CD14-positive monocyte (primary cell): ENCODE results near the gene GABARAPL1. TPM values are rescaled to one million over a fixed set of nuclear protein-coding genes. Genes with fewer than 3 reads are reported as not detected.

Source experiments
- DNase-seq, 3 donors: peaks; one replicate each; pipeline ENCODE4 v3.0.0-alpha.2; 2011 to 2022
- H2AFZ ChIP-seq: 2 replicates; pipeline ENCODE4 v1.6.0; 2012; ENCODE audit warnings: mild to moderate bottlenecking, low read depth, low read length, inconsistent platforms; ENCODE audit not compliant: insufficient read depth, poor library complexity, severe bottlenecking
- H3K27ac ChIP-seq, 2 donors: 1 replicate in 1 of 2; 2 replicates in 1 of 2; pipeline ENCODE4 v1.5.1; 2012 to 2013; ENCODE audit warnings: low read length in 2 of 2, control low read depth in 1 of 2, inconsistent platforms in 1 of 2, low read depth in 1 of 2, mild to moderate bottlenecking in 1 of 2
- H3K27me3 ChIP-seq, 2 donors: one replicate each; pipeline versions ENCODE4 v1.6.0 to v1.6.1; 2011 to 2013; ENCODE audit warnings: low read length in 2 of 2; ENCODE audit not compliant: control insufficient read depth in 2 of 2, insufficient read depth in 2 of 2
- H3K36me3 ChIP-seq, 2 donors: replicated peaks in 1 of 2; 1 replicate in 1 of 2; 2 replicates in 1 of 2; pipeline versions ENCODE4 v1.5.1 to v1.6.1; 2012 to 2013; ENCODE audit warnings: low read length in 2 of 2, control low read depth in 1 of 2, inconsistent platforms in 1 of 2, mild to moderate bottlenecking in 1 of 2; ENCODE audit not compliant: insufficient read depth in 2 of 2, control insufficient read depth in 1 of 2
- H3K4me1 ChIP-seq, 2 donors: 1 replicate in 1 of 2; 2 replicates in 1 of 2; pipeline versions ENCODE4 v1.5.1 to v1.6.1; 2012 to 2013; ENCODE audit warnings: low read length in 2 of 2, control low read depth in 1 of 2, inconsistent platforms in 1 of 2, mild to moderate bottlenecking in 1 of 2, moderate library complexity in 1 of 2; ENCODE audit not compliant: insufficient read depth in 2 of 2, control insufficient read depth in 1 of 2
- H3K4me2 ChIP-seq: replicated peaks from 2 replicates; pipeline ENCODE3; 2012; ENCODE audit warnings: low read length, moderate library complexity, mild to moderate bottlenecking; ENCODE audit not compliant: poor library complexity, severe bottlenecking; ENCODE audit errors: extremely low read depth
- H3K4me3 ChIP-seq, 3 experiments: fragments of 200-600 bp in 1 of 3; sonication (generic) in 1 of 3; replicated peaks in 1 of 3; 1 replicate in 2 of 3; 2 replicates in 1 of 3; pipeline ENCODE4 v1.5.1; 2011 to 2013; ENCODE audit warnings: low read length in 3 of 3, mild to moderate bottlenecking in 3 of 3, control low read depth in 2 of 3, low read depth in 2 of 3, inconsistent platforms in 1 of 3, moderate library complexity in 1 of 3
- H3K79me2 ChIP-seq: 2 replicates; pipeline ENCODE4 v1.6.0; 2012; ENCODE audit warnings: mild to moderate bottlenecking, control low read depth, inconsistent platforms, low read length, moderate library complexity; ENCODE audit not compliant: insufficient read depth
- H3K9ac ChIP-seq: 2 replicates; pipeline ENCODE4 v1.6.0; 2017; ENCODE audit warnings: low read length, mild to moderate bottlenecking; ENCODE audit not compliant: insufficient read depth, poor library complexity, severe bottlenecking
- H3K9me3 ChIP-seq, 2 donors: replicated peaks in 1 of 2; 1 replicate in 1 of 2; 2 replicates in 1 of 2; pipeline versions ENCODE4 v1.5.1 to v1.6.1; 2012 to 2013; ENCODE audit warnings: low read length in 2 of 2, control low read depth in 1 of 2; ENCODE audit not compliant: control insufficient read depth in 1 of 2, insufficient read depth in 1 of 2
- H4K20me1 ChIP-seq: 2 replicates; pipeline ENCODE4 v1.6.0; 2012; ENCODE audit warnings: mild to moderate bottlenecking, low read length, control low read depth, moderate library complexity; ENCODE audit not compliant: insufficient read depth
- H3K27ac Mint-ChIP-seq, 7 donors: one replicate each; pipeline ENCODE4 v1.8.0; 2020; ENCODE audit warnings: mild to moderate bottlenecking in 7 of 7, mixed read lengths in 7 of 7, moderate library complexity in 6 of 7, inconsistent platforms in 2 of 7
- H3K27me3 Mint-ChIP-seq, 3 donors: one replicate each; pipeline ENCODE4 v1.8.0; 2021 to 2022; ENCODE audit warnings: low read depth in 3 of 3, mild to moderate bottlenecking in 3 of 3, mixed read lengths in 3 of 3, moderate library complexity in 3 of 3, inconsistent platforms in 1 of 3
- H3K36me3 Mint-ChIP-seq, 2 donors: one replicate each; pipeline ENCODE4 v1.8.0; 2020; ENCODE audit warnings: mixed read lengths in 2 of 2, inconsistent platforms in 1 of 2, mild to moderate bottlenecking in 1 of 2
- H3K4me1 Mint-ChIP-seq: one replicate; pipeline ENCODE4 v1.8.0; 2020; ENCODE audit warnings: mild to moderate bottlenecking, mixed read lengths
- H3K4me3 Mint-ChIP-seq, 2 donors: one replicate each; pipeline ENCODE4 v1.8.0; 2020; ENCODE audit warnings: mild to moderate bottlenecking in 2 of 2, mixed read lengths in 2 of 2, moderate library complexity in 1 of 2
- H3K9me3 Mint-ChIP-seq, 7 donors: one replicate each; pipeline ENCODE4 v1.8.0; 2020 to 2022; ENCODE audit warnings: mixed read lengths in 7 of 7, mild to moderate bottlenecking in 6 of 7, moderate library complexity in 6 of 7, inconsistent platforms in 2 of 7
- CTCF ChIP-seq: fragments of 200-600 bp; IDR thresholded peaks from one replicate; pipeline ENCODE4 v1.8.0; 2022; ENCODE audit warnings: antibody characterized with exemption, mild to moderate bottlenecking
- WGBS: methylation state at CpG from one replicate; pipeline ENCODE4 v1.1.5; 2013; ENCODE audit warnings: missing lambda C conversion rate; ENCODE audit not compliant: insufficient coverage; 5-methylcytosine and 5-hydroxymethylcytosine counted together
- intact Hi-C, 2 donors: fragments of 100-400 bp; cut with micrococcal nuclease; formaldehyde crosslinking; loops; one replicate each; pipeline versions ENCODE4 v1.15.0 to v1.15.1; 2023
- polyA plus RNA-seq, 3 donors: library from polyadenylated mRNA; depleted of rRNA in 1 of 3; unstranded in 2 of 3; stranded (reverse) in 1 of 3; fragments of 300-500 nt in 2 of 3; fragments of >200 nt in 1 of 3; fragmentation: Illumina TruSeq in 2 of 3; gene quantifications; 1 replicate in 2 of 3; 2 replicates in 1 of 3; pipeline ENCODE4 v1.2.3, GENCODE V29; 2012 to 2021

The GABARAPL1 gene
- polyA plus RNA-seq, 3 donors, result 13.1 to 291 (median 15.5) TPM

DNA sequence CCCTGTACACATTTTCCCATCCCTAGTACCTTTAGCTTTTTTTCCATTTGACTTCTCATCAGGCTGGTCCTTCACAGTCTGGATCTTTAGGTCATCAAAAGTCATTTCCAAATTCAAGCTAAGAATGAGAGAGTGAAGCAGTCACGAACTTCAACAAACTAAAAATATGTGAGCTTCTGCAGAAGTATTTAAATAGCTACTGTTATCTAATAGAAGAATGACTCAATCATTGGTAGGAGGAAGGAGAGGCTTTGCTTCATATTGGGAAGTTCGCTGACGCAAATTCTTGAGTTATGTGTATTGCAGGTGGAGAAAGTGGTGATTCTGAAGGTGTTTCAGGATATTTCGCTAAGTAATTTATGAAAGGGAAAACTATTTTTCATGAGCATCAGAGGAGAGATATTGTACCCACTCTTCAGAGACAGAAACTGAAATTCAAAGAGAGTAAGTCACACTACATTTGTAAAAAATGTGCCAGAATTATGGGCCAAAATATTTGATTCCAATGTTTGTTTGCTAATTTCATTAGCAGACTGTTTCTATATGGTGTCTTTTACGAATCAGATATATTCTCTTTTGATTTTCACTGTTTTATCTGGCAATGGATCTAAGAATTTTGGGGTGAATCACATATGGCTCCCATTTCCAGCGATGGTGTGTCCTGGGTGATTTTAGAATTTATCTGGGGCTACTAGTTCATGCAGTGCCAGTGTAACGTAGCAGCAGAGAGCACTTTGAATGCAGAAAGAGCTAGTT is 40.5 kb upstream of the GABARAPL1 start, which contains the start of gene OLR1:
Gene OLR1 (minus strand): TSS at position 160 of the 756 bp plus-strand sequence. CDS start 55 bp downstream, at position 105.
- H3K27ac Mint-ChIP-seq, result peak within 1 kb of the TSS; percentile 54 to 86 (median 78)
- Histone ChIP-seq H3K79me2 (no peaks in the 10 kb centered on the region), H3K9ac (no peak within 1 kb of the TSS), H4K20me1 (no peaks in the 10 kb centered on the region), H3K4me1 (peaks cover 34 to 36% of the 10 kb centered on the region in 2 donors), H3K27ac (peak within 1 kb of the TSS in 1 of 2 donors; percentile 64), H3K4me3 (peak within 1 kb of the TSS in 2 of 3 experiments; percentile 27 to 58), H3K4me2 (peak within 1 kb of the TSS; percentile 52), H3K9me3 (no peaks in the 10 kb centered on the region), H3K36me3 (no peaks in the 10 kb centered on the region), H2AFZ (no peak within 1 kb of the TSS), H3K27me3 (no peaks in the 10 kb centered on the region)
- no peak for TF ChIP-seq CTCF
- intact Hi-C loops, result loop anchor here in 1 of 2 donors (2.0 kb wide), 1 partner anchor 15 kb away; no protein-coding TSS in a partner anchor
- no peaks in the 10 kb centered on the region for H3K27me3 Mint-ChIP-seq
- DNase-seq, result peak; percentile 50 to 92 (median 91)
- H3K36me3 Mint-ChIP-seq, result no peaks in the 10 kb centered on the region
- H3K4me3 Mint-ChIP-seq, result peak within 1 kb of the TSS; percentile 44 to 65
- WGBS, result 100% methylated on average over 1 of the region's 7 CpGs
- peaks cover 37% of the 10 kb centered on the region for H3K4me1 Mint-ChIP-seq
- H3K9me3 Mint-ChIP-seq, result peaks cover 0 to 2% (median 0%) of the 10 kb centered on the region in 7 donors

DNA sequence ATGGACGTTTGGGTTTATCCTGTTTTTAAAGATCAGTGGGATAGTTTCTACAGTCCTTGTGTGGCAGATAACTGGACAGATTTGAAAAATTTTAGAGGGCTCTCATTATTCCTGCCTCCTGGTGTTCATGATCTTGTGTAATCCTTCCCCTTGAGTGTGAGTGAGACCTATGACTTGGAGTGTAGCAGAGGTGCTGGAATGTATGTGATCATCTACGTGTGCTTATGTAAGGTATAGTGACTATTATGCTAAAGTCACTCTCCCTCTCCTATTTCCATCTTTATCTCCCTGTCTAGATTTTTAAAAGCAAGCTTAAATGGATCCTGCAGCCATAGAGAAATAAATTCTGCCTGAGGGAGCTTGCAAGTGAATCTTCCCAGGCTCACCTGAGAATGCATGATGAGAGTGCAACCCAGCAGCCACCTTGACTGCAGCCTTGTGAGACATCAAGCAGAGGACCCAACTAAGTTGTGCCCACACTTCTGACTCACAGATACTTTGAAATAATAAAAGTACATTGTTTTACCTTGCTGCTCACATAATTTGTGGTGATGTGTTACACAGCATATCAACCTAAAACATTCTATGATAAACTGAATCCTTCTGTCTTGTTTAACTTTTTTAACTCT is 37.6 kb upstream of the GABARAPL1 start:
- H3K79me2 ChIP-seq, result no peaks in the 10 kb centered on the region
- H3K9me3 Mint-ChIP-seq, result peaks cover 0 to 2% (median 0%) of the 10 kb centered on the region in 7 donors
- H3K27me3 ChIP-seq, result no peaks in the 10 kb centered on the region
- no peak overlapping the region for H3K4me2 ChIP-seq
- no peaks in the 10 kb centered on the region for H4K20me1 ChIP-seq
- intact Hi-C loops, result no loop called here
- H3K4me3 ChIP-seq, result no peak overlapping the region
- no peaks in the 10 kb centered on the region for H3K36me3 Mint-ChIP-seq
- no peak for TF ChIP-seq CTCF
- peaks cover 27% of the 10 kb centered on the region for H3K4me1 Mint-ChIP-seq
- no peaks in the 10 kb centered on the region for H3K9me3 ChIP-seq
- no peaks in the 10 kb centered on the region for H3K36me3 ChIP-seq
- no peak overlapping the region for H3K4me3 Mint-ChIP-seq
- no peak overlapping the region for H2AFZ ChIP-seq
- DNase-seq, result no peak
- no peaks in the 10 kb centered on the region for H3K27me3 Mint-ChIP-seq
- no peak overlapping the region for H3K27ac ChIP-seq
- H3K4me1 ChIP-seq, result peaks cover 25 to 32% of the 10 kb centered on the region in 2 donors
- peak overlapping the region in 2 of 7 donors; percentile 30 to 37 for H3K27ac Mint-ChIP-seq
- H3K9ac ChIP-seq, result no peak overlapping the region
- no CpG with 5 or more reads among the region's 2 CpGs for WGBS
